B cell (primary cell): ENCODE results near the gene HIGD1C.

ENCODE experiments used
- EZH2 ChIP-seq: IDR thresholded peaks from 2 replicates; pipeline ENCODE4 v1.6.1; 2012; ENCODE audit warnings: borderline replicate concordance, low read depth, mild to moderate bottlenecking, moderate library complexity, low read length; ENCODE audit not compliant: insufficient read depth, poor library complexity, severe bottlenecking
- TF ChIP-seq, protein P1 (sequence below): fragments of 200-600 bp; IDR thresholded peaks from one replicate; pipeline ENCODE4 v1.8.0; 2022; ENCODE audit warnings: antibody characterized with exemption, mild to moderate bottlenecking

DNA sequence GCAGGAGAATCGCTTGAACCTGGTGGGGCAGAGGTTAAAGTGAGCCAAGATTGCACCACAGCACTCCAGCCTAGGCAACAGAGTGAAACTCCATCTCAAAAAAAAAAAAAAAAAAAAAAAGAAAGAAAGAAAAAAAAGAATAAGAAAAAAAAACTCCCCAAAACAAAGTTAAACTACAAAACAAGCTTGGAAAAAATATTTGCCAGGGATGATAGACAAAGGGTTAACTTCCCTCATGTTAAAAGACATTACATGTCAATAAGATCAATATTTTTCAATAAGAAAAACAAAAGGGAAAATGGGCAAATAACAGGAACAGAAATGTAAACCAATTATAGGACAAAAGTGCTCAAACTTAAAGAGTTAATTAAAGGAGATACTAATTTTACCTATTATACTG, 26.4 kb upstream of the HIGD1C start:
- no peak for TF ChIP-seq EZH2
- TF ChIP-seq, protein P1, sequence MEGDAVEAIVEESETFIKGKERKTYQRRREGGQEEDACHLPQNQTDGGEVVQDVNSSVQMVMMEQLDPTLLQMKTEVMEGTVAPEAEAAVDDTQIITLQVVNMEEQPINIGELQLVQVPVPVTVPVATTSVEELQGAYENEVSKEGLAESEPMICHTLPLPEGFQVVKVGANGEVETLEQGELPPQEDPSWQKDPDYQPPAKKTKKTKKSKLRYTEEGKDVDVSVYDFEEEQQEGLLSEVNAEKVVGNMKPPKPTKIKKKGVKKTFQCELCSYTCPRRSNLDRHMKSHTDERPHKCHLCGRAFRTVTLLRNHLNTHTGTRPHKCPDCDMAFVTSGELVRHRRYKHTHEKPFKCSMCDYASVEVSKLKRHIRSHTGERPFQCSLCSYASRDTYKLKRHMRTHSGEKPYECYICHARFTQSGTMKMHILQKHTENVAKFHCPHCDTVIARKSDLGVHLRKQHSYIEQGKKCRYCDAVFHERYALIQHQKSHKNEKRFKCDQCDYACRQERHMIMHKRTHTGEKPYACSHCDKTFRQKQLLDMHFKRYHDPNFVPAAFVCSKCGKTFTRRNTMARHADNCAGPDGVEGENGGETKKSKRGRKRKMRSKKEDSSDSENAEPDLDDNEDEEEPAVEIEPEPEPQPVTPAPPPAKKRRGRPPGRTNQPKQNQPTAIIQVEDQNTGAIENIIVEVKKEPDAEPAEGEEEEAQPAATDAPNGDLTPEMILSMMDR, result no peak
